Suprapubic skin (tissue), 4 donors: Measurements from ENCODE around the gene DUSP16. TPM values are rescaled to one million over a fixed set of nuclear protein-coding genes. Genes with fewer than 3 reads are reported as not detected.

Experiments
- DNase-seq, 2 donors: peaks; one replicate each; pipeline ENCODE4 v3.0.0-alpha.2; 2019; ENCODE audit warnings: low spot score in 2 of 2
- H3K27ac ChIP-seq: fragments of 200-600 bp; sonication (generic); one replicate; pipeline ENCODE4 v1.5.1; 2019
- H3K27me3 ChIP-seq: fragments of 200-600 bp; sonication (generic); one replicate; pipeline ENCODE4 v1.5.1; 2019
- H3K36me3 ChIP-seq: fragments of 200-600 bp; sonication (generic); one replicate; pipeline ENCODE4 v1.5.1; 2019
- H3K4me1 ChIP-seq: fragments of 200-600 bp; sonication (generic); one replicate; pipeline ENCODE4 v1.5.1; 2019
- H3K4me3 ChIP-seq: fragments of 200-600 bp; sonication (generic); one replicate; pipeline ENCODE4 v1.5.1; 2019; ENCODE audit warnings: mild to moderate bottlenecking
- H3K9me3 ChIP-seq: fragments of 200-600 bp; sonication (generic); one replicate; pipeline ENCODE4 v1.5.1; 2019
- EP300 ChIP-seq: sonication (generic); formaldehyde crosslinking; IDR thresholded peaks from one replicate; pipeline ENCODE4 v1.6.1; 2017; ENCODE audit warnings: antibody characterized with exemption
- POLR2A ChIP-seq, 2 donors: fragments of 450-650 bp; IDR thresholded peaks; one replicate each; pipeline ENCODE4 v1.6.1; 2017; ENCODE audit warnings: antibody characterized with exemption in 2 of 2, mild to moderate bottlenecking in 2 of 2, moderate library complexity in 2 of 2
- POLR2AphosphoS5 ChIP-seq, 3 donors: sonication (generic); formaldehyde crosslinking; IDR thresholded peaks; one replicate each; pipeline ENCODE4 v1.6.1; 2017; ENCODE audit warnings: antibody characterized with exemption in 3 of 3
- WGBS: methylation state at CpG from one replicate; pipeline ENCODE4 v1.1.5; 2018; 5-methylcytosine and 5-hydroxymethylcytosine counted together
- total RNA-seq, 4 donors: library from RNA; depleted of rRNA; stranded (reverse); fragments of >200 nt; gene quantifications; one replicate each; pipeline ENCODE4 v1.1.0, GENCODE V29; 2016
- TF ChIP-seq, protein P1 (sequence below), 2 donors: fragments of 200-600 bp in 1 of 2; fragments of 450-650 bp in 1 of 2; sonication (generic) in 1 of 2; IDR thresholded peaks; one replicate each; pipeline ENCODE4 v1.5.1; 2016 to 2019; ENCODE audit warnings: antibody characterized with exemption in 2 of 2, mild to moderate bottlenecking in 1 of 2, moderate library complexity in 1 of 2

Gene DUSP16
- total RNA-seq, 4 donors from 2014 or later, result 20.3 to 33.2 (median 24.8) TPM

DNA sequence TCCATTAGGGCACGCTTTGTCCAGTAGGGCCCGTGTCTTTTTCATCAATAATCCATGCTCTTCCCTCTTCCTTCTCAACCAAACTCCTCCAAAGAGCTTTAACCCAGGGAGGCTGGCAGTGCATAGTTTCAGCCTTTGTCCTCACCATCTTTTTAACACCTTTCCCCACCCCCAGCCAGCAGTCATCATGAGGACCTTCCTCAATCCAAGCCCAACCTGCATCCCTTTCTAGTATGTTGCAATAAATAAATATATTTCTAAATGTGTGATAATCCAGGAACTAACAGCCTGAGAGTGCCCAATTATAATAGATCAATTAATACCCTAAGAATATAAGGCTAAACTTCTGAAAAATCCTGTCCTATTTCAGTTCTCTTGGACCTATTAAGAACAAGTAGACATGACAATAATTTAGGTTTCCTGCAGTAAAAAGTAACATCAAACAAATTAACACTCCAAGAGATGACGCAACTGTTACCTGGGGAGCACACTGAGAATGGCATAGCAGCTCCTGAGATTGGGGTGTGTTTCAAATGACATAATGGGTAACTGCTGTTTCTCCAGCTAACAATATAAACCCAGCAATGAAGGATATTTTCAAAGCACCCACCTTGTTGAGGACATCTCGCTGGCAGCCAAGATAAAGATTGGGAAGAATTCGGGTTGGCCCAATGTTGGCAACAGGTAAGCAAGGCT is 62.6 kb downstream of the DUSP16 start:
- WGBS, result 88% methylated on average over 5 of the region's 5 CpGs
- no peak for TF ChIP-seq EP300
- TF ChIP-seq, protein P1, sequence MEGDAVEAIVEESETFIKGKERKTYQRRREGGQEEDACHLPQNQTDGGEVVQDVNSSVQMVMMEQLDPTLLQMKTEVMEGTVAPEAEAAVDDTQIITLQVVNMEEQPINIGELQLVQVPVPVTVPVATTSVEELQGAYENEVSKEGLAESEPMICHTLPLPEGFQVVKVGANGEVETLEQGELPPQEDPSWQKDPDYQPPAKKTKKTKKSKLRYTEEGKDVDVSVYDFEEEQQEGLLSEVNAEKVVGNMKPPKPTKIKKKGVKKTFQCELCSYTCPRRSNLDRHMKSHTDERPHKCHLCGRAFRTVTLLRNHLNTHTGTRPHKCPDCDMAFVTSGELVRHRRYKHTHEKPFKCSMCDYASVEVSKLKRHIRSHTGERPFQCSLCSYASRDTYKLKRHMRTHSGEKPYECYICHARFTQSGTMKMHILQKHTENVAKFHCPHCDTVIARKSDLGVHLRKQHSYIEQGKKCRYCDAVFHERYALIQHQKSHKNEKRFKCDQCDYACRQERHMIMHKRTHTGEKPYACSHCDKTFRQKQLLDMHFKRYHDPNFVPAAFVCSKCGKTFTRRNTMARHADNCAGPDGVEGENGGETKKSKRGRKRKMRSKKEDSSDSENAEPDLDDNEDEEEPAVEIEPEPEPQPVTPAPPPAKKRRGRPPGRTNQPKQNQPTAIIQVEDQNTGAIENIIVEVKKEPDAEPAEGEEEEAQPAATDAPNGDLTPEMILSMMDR (IDR thresholded peaks at IDR 0.05), result no peak
- no peak for TF ChIP-seq POLR2AphosphoS5 (IDR thresholded peaks at IDR 0.05)
- TF ChIP-seq POLR2A (IDR thresholded peaks at IDR 0.05), result no peak
- Histone ChIP-seq H3K4me3 (no peak overlapping the region), H3K27ac (no peak overlapping the region), H3K27me3 (no peaks in the 10 kb centered on the region), H3K9me3 (no peaks in the 10 kb centered on the region), H3K4me1 (peaks cover under 1% of the 10 kb centered on the region), H3K36me3 (no peaks in the 10 kb centered on the region)
- DNase-seq, result no peak

DNA sequence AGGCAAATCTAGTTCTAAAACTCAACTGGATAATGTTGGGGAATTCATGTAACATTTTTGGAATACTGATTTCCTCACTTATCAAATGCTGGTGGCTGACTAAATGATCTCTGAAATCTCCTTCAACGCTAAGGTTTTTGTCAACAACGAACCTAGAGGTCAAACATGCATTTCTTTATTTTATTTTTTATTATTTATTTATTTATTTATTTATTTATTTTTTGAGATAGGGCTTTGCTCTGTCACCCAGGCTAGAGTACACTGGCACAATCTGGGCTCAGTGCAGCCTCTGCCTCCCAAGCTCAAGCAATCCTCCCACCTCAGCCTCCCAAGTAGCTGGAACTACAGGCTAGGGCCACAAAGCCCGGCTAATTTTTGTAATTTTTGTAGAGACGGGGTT is 64.5 kb downstream of the DUSP16 start:
- no peak overlapping the region for H3K27ac ChIP-seq
- no peak overlapping the region for H3K4me3 ChIP-seq
- WGBS, result 98% methylated on average over 4 of the region's 4 CpGs
- H3K9me3 ChIP-seq, result no peaks in the 10 kb centered on the region
- no peaks in the 10 kb centered on the region for H3K27me3 ChIP-seq
- no peaks in the 10 kb centered on the region for H3K4me1 ChIP-seq
- TF ChIP-seq POLR2A (IDR thresholded peaks at IDR 0.05), result no peak
- no peak for TF ChIP-seq EP300
- TF ChIP-seq POLR2AphosphoS5 (IDR thresholded peaks at IDR 0.05), result no peak
- DNase-seq, result no peak
- no peaks in the 10 kb centered on the region for H3K36me3 ChIP-seq

DNA sequence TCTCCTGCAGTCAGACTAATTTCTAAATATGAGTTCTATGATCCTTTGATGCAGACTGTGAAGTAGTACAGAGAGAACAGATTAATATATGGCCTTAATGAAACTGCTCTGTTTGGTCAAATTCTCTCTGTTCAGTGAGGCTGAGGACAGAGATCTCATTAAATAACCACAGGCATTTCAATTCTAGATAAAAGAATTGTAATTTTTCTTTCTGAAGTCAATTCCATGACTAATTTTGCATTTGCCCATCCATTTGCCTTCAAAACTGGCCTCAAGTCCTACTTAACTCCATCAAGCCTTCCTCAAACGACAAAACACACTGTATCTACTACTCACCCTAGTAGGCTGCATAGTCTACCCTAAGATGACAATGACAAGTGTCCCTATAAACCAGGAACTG is 67.1 kb downstream of the DUSP16 start:
- 94% methylated on average over 1 of the region's 1 CpG for WGBS
- H3K9me3 ChIP-seq, result no peaks in the 10 kb centered on the region

DNA sequence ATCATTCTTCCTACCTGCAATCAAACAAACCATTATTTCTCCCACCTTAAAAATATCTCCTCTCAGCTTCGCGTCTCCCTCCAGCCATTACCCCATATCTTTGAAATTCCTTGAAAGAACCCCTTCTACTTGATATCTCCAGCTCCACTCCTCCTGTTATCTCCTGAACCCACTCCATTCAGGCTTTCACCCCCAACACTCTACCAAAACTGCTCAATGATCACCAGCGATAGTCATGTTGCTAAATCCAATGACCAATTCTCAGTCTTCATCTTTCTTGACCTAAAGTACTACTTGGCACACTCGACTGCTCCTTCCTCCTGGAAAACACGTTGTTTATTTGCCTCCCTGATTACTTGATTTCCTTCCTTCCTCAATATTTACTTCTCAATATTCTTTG is 70.1 kb downstream of the DUSP16 start:
- DNase-seq, result no peak
- Histone ChIP-seq H3K27me3 (no peaks in the 10 kb centered on the region), H3K36me3 (no peaks in the 10 kb centered on the region), H3K27ac (no peak overlapping the region), H3K4me1 (no peaks in the 10 kb centered on the region), H3K9me3 (no peaks in the 10 kb centered on the region), H3K4me3 (no peak overlapping the region)
- TF ChIP-seq POLR2A (IDR thresholded peaks at IDR 0.05), result no peak
- no peak for TF ChIP-seq EP300
- no peak for TF ChIP-seq POLR2AphosphoS5 (IDR thresholded peaks at IDR 0.05)
- TF ChIP-seq, protein P1 (IDR thresholded peaks at IDR 0.05), result no peak
- 89% methylated on average over 5 of the region's 5 CpGs for WGBS

More for the DNA sequence above, 67.1 kb downstream of the DUSP16 start:
- Histone ChIP-seq H3K4me1 (no peaks in the 10 kb centered on the region), H3K27ac (no peak overlapping the region), H3K27me3 (no peaks in the 10 kb centered on the region), H3K4me3 (no peak overlapping the region), H3K36me3 (no peaks in the 10 kb centered on the region)
- no peak for TF ChIP-seq POLR2AphosphoS5 (IDR thresholded peaks at IDR 0.05)
- TF ChIP-seq EP300, result no peak
- DNase-seq, result no peak

DNA sequence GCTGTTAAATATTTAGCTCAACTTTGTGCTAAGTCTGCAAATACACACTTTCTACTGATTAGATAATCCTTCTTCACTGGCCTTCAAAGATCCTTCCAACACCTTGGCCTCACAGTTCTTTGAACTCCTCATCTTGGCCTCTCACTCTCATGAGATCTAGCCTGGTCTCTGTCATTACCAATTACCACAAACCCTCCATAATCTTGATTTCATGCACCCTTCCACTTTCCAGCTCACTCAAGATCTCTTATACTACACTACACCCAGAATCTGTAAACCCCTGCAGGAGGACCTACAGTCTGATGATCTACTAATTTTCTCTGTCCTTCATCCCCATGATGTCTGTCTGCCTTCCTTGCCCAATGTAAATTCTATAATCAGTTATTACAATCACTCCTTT is 71.1 kb downstream of the DUSP16 start:
- Histone ChIP-seq H3K4me1 (no peaks in the 10 kb centered on the region), H3K27me3 (no peaks in the 10 kb centered on the region), H3K27ac (no peak overlapping the region), H3K4me3 (no peak overlapping the region), H3K36me3 (peaks cover 2% of the 10 kb centered on the region), H3K9me3 (no peaks in the 10 kb centered on the region)
- TF ChIP-seq EP300 (no peak), POLR2AphosphoS5 (IDR thresholded peaks at IDR 0.05) (no peak), POLR2A (IDR thresholded peaks at IDR 0.05) (no peak)
- TF ChIP-seq, protein P1 (IDR thresholded peaks at IDR 0.05), result no peak
- DNase-seq, result no peak

DNA sequence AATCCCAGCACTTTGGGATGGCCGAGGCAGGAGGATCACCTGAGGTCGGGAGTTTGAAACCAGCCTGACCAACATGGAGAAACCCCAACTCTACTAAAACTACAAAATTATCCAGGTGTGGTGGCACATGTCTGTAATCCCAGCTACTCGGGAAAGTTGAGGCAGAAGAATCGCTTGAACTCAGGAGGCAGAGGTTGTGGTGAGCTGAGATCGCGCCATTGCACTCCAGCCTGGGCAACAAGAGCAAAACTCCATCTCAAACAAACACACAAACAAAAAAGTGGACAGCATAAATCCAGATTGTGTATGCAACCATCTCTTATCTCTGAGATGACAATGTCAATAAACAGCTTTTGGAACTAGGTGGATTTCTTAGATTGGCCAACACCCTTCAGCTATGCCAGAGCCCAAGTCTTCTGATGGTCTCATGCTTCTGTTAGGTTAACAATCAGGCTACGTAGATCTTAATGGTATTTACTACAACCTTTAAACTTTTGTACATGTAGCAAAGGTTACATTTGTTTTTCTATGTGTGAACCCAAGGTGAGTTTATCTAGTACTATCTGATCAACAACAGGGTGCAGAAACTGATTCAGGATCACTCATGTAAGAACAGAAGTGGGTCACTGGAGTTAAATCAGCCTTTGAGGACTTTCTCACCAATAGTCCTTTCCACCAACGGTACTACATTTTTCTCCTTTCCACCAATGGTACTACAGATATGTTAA is 73.7 kb downstream of the DUSP16 start:
- Histone ChIP-seq H3K4me1 (no peaks in the 10 kb centered on the region), H3K4me3 (no peak overlapping the region), H3K27ac (no peak overlapping the region), H3K9me3 (no peaks in the 10 kb centered on the region), H3K36me3 (peaks cover 20% of the 10 kb centered on the region), H3K27me3 (no peaks in the 10 kb centered on the region)
- no peak for DNase-seq
- 94% methylated on average over 8 of the region's 8 CpGs for WGBS
- TF ChIP-seq EP300, result no peak
- TF ChIP-seq, protein P1 (IDR thresholded peaks at IDR 0.05), result no peak
- no peak for TF ChIP-seq POLR2A (IDR thresholded peaks at IDR 0.05)
- TF ChIP-seq POLR2AphosphoS5 (IDR thresholded peaks at IDR 0.05), result no peak
